Upper lobe of right lung (tissue), 1 donor: Measurements from ENCODE around the gene MEIS2. TPM values are rescaled to one million over a fixed set of nuclear protein-coding genes. Genes with fewer than 3 reads are reported as not detected.

Experiments
- ATAC-seq: fragments of 200-7000 bp; cut with Tn5 transposase; one replicate; pipeline ENCODE4 v1.9.1; 2020; ENCODE audit warnings: mild to moderate bottlenecking, moderate library complexity
- DNase-seq: peaks from one replicate; pipeline ENCODE4 v3.0.0-alpha.2; 2020
- H3K27ac ChIP-seq: fragments of 200-600 bp; one replicate; pipeline ENCODE4 v1.8.0; 2022
- H3K27me3 ChIP-seq: fragments of 200-600 bp; one replicate; pipeline ENCODE4 v1.8.0; 2022; ENCODE audit warnings: mild to moderate bottlenecking
- H3K36me3 ChIP-seq: fragments of 200-600 bp; one replicate; pipeline ENCODE4 v1.8.0; 2022
- H3K4me1 ChIP-seq: fragments of 200-600 bp; one replicate; pipeline ENCODE4 v1.8.0; 2022
- H3K4me3 ChIP-seq: fragments of 200-600 bp; one replicate; pipeline ENCODE4 v1.8.0; 2022; ENCODE audit warnings: mild to moderate bottlenecking
- H3K9me3 ChIP-seq: fragments of 200-600 bp; one replicate; pipeline ENCODE4 v1.8.0; 2022
- intact Hi-C: fragments of 100-400 bp; cut with DNase I; formaldehyde crosslinking; loops from one replicate; pipeline ENCODE4 v1.11.0; 2022
- total RNA-seq: library from RNA; stranded (reverse); fragmentation: NEBNext Ultra II Directional; extraction: Animal tissue kit (Norgen Biotek cat#: 25700); gene quantifications from one replicate; pipeline ENCODE4 v1.2.1, GENCODE V29; 2021
- TF ChIP-seq, protein P1 (sequence below): fragments of 200-600 bp; IDR thresholded peaks from one replicate; pipeline ENCODE4 v1.8.0; 2022; ENCODE audit warnings: antibody characterized with exemption
- donor health status: DM: no; HTN: yes; CAD: no; lungs with severe emphysema.

The MEIS2 gene
- total RNA-seq, 1 donor from 2014 or later: 26.7 TPM

- DNase-seq: no peak
- H3K27me3 ChIP-seq: peaks cover 93% of the 10 kb centered on the region
- TF ChIP-seq, protein P1, sequence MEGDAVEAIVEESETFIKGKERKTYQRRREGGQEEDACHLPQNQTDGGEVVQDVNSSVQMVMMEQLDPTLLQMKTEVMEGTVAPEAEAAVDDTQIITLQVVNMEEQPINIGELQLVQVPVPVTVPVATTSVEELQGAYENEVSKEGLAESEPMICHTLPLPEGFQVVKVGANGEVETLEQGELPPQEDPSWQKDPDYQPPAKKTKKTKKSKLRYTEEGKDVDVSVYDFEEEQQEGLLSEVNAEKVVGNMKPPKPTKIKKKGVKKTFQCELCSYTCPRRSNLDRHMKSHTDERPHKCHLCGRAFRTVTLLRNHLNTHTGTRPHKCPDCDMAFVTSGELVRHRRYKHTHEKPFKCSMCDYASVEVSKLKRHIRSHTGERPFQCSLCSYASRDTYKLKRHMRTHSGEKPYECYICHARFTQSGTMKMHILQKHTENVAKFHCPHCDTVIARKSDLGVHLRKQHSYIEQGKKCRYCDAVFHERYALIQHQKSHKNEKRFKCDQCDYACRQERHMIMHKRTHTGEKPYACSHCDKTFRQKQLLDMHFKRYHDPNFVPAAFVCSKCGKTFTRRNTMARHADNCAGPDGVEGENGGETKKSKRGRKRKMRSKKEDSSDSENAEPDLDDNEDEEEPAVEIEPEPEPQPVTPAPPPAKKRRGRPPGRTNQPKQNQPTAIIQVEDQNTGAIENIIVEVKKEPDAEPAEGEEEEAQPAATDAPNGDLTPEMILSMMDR: no peak
- H3K4me1 ChIP-seq: peaks cover 7% of the 10 kb centered on the region
- no peaks in the 10 kb centered on the region for H3K9me3 ChIP-seq
- H3K27ac ChIP-seq: no peak overlapping the region
- no peak overlapping the region for H3K4me3 ChIP-seq
- ATAC-seq: no peak
- intact Hi-C loops: loop anchor here (10.0 kb wide), 1 partner anchor 250 kb away; no protein-coding TSS in a partner anchor
- H3K36me3 ChIP-seq: no peaks in the 10 kb centered on the region
Observed at GRCh38 chr15:36884518-36884875, 215.9 kb downstream of the MEIS2 start.

DNA sequence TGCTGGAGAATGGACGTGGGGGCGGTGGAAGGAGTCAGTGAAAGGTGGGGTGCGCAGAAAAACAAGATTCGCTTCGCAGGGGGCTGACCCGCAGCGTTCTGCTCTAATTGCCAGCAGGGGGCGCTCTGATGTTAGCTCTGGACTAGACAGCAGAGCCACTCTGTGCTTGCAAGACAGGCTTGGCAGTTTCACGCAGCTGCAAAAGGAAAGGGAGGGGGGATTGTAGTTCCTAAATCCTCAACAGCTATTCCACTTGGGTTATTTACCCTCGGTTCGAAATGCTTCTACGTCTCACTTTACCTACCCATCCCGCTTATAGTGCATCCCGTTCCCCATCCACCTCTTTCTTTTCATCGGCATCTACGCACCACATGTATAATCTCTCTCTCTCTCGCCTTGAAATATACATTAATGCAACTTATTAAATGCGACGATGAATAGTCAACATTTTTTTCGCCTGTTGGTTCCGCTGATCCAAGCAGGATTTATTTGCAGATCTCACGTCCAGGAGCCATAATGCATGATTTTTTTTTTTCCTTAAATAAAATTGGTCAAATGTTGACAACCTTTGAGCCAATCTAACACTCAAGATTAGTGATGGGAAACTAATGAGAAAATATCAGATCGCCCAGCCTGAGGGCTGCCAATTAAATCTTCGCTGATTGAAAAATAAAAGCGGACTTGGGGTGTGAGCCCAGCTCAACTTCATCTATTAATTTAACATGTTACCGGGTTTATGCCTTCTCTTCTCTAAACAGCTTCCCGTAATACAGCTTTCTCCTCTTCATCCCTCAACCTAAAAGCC is 216.4 kb downstream of the MEIS2 start:
- DNase-seq (peak; percentile 89), ATAC-seq (peak; percentile 92)
- Histone ChIP-seq H3K9me3 (no peaks in the 10 kb centered on the region), H3K4me3 (no peak overlapping the region), H3K27ac (no peak overlapping the region), H3K36me3 (no peaks in the 10 kb centered on the region), H3K27me3 (peaks cover 96% of the 10 kb centered on the region), H3K4me1 (peaks cover 7% of the 10 kb centered on the region)
- TF ChIP-seq, protein P1: peak; percentile 85
- intact Hi-C loops: loop anchor here (10.0 kb wide), 1 partner anchor 251 kb away; no protein-coding TSS in a partner anchor

DNA sequence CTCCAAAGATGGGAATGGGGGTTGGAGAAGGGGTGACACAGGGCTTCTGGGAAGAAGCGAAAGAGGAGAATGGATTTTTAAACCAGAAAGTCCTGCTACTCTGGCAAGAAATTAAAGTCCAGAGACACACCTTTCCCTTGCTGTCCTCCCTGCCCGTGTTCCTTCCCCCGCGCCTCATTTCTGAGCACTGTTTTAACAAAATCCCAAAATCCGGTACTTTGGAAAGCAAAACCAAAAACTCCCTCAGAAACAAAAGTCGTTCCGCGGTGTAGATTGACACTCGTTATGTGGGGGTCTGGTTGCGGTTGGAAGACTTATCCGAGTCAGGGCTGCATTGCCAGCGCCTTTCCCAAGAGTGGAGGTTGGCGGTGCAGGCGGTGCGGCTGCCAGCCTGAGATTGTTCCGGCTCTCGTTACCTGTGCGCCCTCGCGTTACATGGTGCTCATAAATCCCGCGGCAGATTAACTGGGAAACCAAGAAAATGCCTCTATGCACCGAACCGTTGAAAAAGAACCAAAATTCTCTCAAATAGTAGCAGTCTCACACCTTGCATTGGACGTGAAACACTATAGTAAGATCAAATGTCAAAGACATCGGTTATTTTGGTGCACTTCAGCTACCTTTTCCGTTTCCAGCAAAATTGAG is 217.7 kb downstream of the MEIS2 start:
- intact Hi-C loops: loop anchor here (10.0 kb wide), 1 partner anchor 252 kb away; no protein-coding TSS in a partner anchor
- Histone ChIP-seq H3K4me3 (no peak overlapping the region), H3K36me3 (no peaks in the 10 kb centered on the region), H3K4me1 (peaks cover 7% of the 10 kb centered on the region), H3K27me3 (peaks cover 97% of the 10 kb centered on the region), H3K9me3 (no peaks in the 10 kb centered on the region), H3K27ac (no peak overlapping the region)
- ATAC-seq (no peak), DNase-seq (no peak)
- TF ChIP-seq, protein P1: no peak

- DNase-seq (no peak), ATAC-seq (no peak)
- Histone ChIP-seq H3K4me1 (peaks cover 7% of the 10 kb centered on the region), H3K9me3 (no peaks in the 10 kb centered on the region), H3K36me3 (no peaks in the 10 kb centered on the region), H3K27me3 (peaks cover 92% of the 10 kb centered on the region), H3K4me3 (no peak overlapping the region), H3K27ac (no peak overlapping the region)
- TF ChIP-seq, protein P1: no peak
- intact Hi-C loops: loop anchor here (10.0 kb wide), 1 partner anchor 253 kb away; no protein-coding TSS in a partner anchor
Observed at GRCh38 chr15:36882056-36882455, 218.3 kb downstream of the MEIS2 start.

GRCh38 chr15:36881516-36881915 is 218.8 kb downstream of the MEIS2 start:
- Histone ChIP-seq H3K4me1 (peaks cover 7% of the 10 kb centered on the region), H3K36me3 (no peaks in the 10 kb centered on the region), H3K27me3 (peaks cover 91% of the 10 kb centered on the region), H3K4me3 (no peak overlapping the region), H3K27ac (no peak overlapping the region), H3K9me3 (no peaks in the 10 kb centered on the region)
- DNase-seq (no peak), ATAC-seq (no peak)
- TF ChIP-seq, protein P1: no peak
- intact Hi-C loops: loop anchor here (10.0 kb wide), 1 partner anchor 253 kb away; no protein-coding TSS in a partner anchor
